HFFc6 (cell line): ENCODE results near the gene RER1. TPM values are rescaled to one million over a fixed set of nuclear protein-coding genes. Genes with fewer than 3 reads are reported as not detected.

Experiments
- DNase-seq: peaks from one replicate; pipeline ENCODE4 v3.0.0-alpha.2; 2018
- H3K27ac Mint-ChIP-seq: 2 replicates; pipeline ENCODE4 v1.8.0; 2020; ENCODE audit warnings: mild to moderate bottlenecking, mixed read lengths
- H3K27me3 Mint-ChIP-seq: 2 replicates; pipeline ENCODE4 v1.8.0; 2021; ENCODE audit warnings: mild to moderate bottlenecking, moderate library complexity, mixed read lengths; ENCODE audit not compliant: insufficient read depth
- H3K36me3 Mint-ChIP-seq: 2 replicates; pipeline ENCODE4 v1.8.0; 2021; ENCODE audit warnings: low read depth, mixed read lengths
- H3K4me1 Mint-ChIP-seq: 2 replicates; pipeline ENCODE4 v1.8.0; 2020; ENCODE audit warnings: low read depth, mixed read lengths
- H3K4me3 Mint-ChIP-seq: 2 replicates; pipeline ENCODE4 v1.8.0; 2020; ENCODE audit warnings: mild to moderate bottlenecking, moderate library complexity, mixed read lengths
- H3K9me3 Mint-ChIP-seq: 2 replicates; pipeline ENCODE4 v1.8.0; 2020; ENCODE audit warnings: mild to moderate bottlenecking, mixed read lengths
- CTCF ChIP-seq: fragments of 200-600 bp; sonication (generic); IDR thresholded peaks from 2 replicates; pipeline ENCODE4 v1.5.0; 2021; ENCODE audit warnings: antibody characterized with exemption, mild to moderate bottlenecking
- total RNA-seq, 6 experiments: library from RNA; stranded (reverse); fragmentation: NEBNext Ultra II Directional; extraction: Animal tissue kit (Norgen Biotek cat#: 25700); gene quantifications; 2 replicates in 1 of 6; 3 replicates in 5 of 6; pipeline ENCODE4 v1.2.3, GENCODE V29; 2021

Gene RER1
- total RNA-seq, 6 experiments from 2014 or later = 254 to 303 (median 283) TPM

- Mint-ChIP-seq H3K27ac (no peak overlapping the region), H3K36me3 (no peaks in the 10 kb centered on the region), H3K4me1 (peaks cover 6% of the 10 kb centered on the region), H3K4me3 (no peak overlapping the region), H3K27me3 (peaks cover 13% of the 10 kb centered on the region), H3K9me3 (no peaks in the 10 kb centered on the region)
- TF ChIP-seq CTCF = no peak
- no peak for DNase-seq
These were observed 36.0 kb upstream of the RER1 start for GRCh38 chr1:2355373-2356261.

DNA sequence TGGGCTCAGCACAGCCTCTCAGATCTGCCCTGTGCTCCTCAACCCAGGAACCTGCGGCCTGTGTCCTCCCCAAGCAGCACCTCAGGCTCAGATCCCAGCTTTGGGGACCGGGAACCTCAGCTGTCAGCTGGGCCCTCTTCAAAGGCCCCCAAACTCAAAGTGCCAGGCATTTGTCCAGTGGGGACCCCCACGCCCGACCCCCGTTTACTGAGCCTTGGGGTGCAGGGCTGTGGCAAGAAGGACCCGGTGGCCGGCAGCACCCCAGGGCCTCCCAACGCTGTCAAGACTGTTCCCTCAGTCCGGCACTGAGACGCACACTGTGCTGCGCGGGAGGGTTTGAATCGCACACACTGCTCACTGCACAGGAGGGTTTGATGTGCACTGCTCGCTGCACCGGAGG is 35.2 kb upstream of the RER1 start:
- Mint-ChIP-seq H3K36me3 (no peaks in the 10 kb centered on the region), H3K9me3 (no peaks in the 10 kb centered on the region), H3K27me3 (peaks cover 11% of the 10 kb centered on the region), H3K4me1 (peaks cover 13% of the 10 kb centered on the region), H3K4me3 (no peak overlapping the region), H3K27ac (no peak overlapping the region)
- TF ChIP-seq CTCF = no peak
- DNase-seq = no peak

DNA sequence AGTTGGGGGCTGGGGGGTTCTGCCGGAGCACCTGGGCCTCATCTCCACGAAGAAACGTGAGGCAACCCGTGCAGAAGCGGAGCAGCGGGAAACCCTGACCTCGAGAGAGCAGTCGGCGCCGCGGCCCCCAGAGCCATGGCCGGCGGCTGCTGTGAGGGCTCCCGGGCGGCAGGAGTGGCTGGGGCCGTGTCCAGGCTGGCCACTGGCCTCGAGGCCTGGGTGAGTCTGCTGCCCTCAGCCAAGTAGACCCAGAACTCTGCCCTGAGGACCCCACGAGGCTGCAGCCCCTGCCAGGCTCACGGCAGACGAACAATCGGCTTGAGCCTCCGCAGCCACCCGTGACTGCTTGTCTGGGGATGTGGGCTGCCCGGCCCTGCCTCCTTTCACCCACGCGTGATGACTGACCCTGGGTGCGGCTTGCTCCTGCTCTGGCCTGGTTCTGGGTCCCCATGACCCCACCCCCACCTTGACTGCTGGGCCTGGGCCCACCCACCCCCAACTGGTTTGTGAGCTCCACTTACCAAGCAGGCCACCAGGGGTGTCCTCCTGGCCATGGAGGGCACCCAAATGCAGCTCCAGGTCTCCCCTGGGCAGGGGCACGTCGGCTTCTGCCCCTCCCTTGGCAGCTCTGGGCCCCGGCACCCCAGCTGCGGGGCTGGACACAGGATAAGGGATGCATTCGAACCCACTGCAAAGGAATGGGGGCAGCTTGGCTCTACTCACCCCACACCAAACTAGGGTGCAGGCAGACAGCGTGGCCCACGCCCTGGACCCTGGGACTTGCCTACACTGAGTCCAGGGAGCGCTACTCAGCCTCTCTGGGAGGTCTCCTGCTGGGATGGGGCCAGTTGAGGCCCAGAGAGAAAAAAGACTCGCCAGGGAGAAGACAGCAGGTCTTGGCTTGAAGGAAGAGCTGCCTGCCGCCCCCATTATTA is 34.5 kb upstream of the RER1 start:
- peaks cover 2% of the 10 kb centered on the region; the same call in 1 of the 2 replicates for H3K36me3 Mint-ChIP-seq
- TF ChIP-seq CTCF = no peak
- peaks cover 13% of the 10 kb centered on the region for H3K4me1 Mint-ChIP-seq
- no peak overlapping the region for H3K4me3 Mint-ChIP-seq
- H3K27ac Mint-ChIP-seq = no peak overlapping the region
- peaks cover 9% of the 10 kb centered on the region for H3K27me3 Mint-ChIP-seq
- no peak for DNase-seq
- no peaks in the 10 kb centered on the region for H3K9me3 Mint-ChIP-seq

DNA sequence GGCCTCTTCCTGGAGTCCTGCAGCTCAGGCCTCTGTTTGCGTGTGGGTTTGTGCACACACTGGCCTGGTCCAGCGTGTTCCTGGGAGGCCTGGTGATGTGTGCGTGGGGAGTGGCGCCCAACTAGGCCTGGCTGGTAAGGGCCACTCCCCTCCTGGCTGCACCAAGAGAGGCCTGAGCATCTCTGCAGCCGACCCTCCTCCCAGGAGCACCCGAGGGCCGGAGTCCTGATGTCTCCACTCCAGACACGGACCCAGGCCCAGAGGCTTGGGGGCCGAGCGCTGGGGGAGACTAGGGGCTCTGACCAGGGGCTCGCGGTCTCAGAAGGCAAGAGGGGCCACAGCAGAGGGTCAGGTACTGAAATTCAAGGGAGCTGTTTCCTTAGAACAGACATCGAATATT is 33.6 kb upstream of the RER1 start:
- TF ChIP-seq CTCF = no peak
- no peak overlapping the region for H3K4me3 Mint-ChIP-seq
- H3K9me3 Mint-ChIP-seq = peaks cover 5% of the 10 kb centered on the region; the same call in 1 of the 2 replicates
- no peak overlapping the region for H3K27ac Mint-ChIP-seq
- DNase-seq = no peak
- peaks cover 6% of the 10 kb centered on the region; the same call in 1 of the 2 replicates for H3K36me3 Mint-ChIP-seq
- H3K27me3 Mint-ChIP-seq = peaks cover 4% of the 10 kb centered on the region
- H3K4me1 Mint-ChIP-seq = peaks cover 13% of the 10 kb centered on the region
